GM18868 (cell line): ENCODE measurements around the gene TSPAN5.
A peak's percentile ranks its signal among the peaks of the same experiment; 100 is the strongest.
"Not testable (repeated sequence)": the region's sequence is repeated elsewhere in the genome, so short reads cannot be mapped to it uniquely, and the experiment has no call there.

ENCODE experiments used
- ATAC-seq: cut with Tn5 transposase; IDR thresholded peaks from one replicate; pipeline ENCODE4 v1.9.1; 2021; ENCODE audit warnings: mild to moderate bottlenecking, moderate library complexity; ENCODE audit not compliant: unreplicated experiment

Gene TSPAN5

GRCh38 chr4:98504091-98504490, 154.3 kb downstream of the TSPAN5 start:
- no peak for ATAC-seq

- no peak for ATAC-seq
Measured at GRCh38 chr4:98503676-98504075, 154.7 kb downstream of the TSPAN5 start.

- ATAC-seq, result no peak
Measured at GRCh38 chr4:98502624-98503023, 155.8 kb downstream of the TSPAN5 start.

- ATAC-seq, result no peak
Measured at GRCh38 chr4:98502031-98502430, 156.4 kb downstream of the TSPAN5 start.

GRCh38 chr4:98501383-98501782, 157.0 kb downstream of the TSPAN5 start:
- ATAC-seq, result no peak

GRCh38 chr4:98498774-98499173, 159.6 kb downstream of the TSPAN5 start:
- no peak for ATAC-seq

GRCh38 chr4:98496152-98496845, 162.1 kb downstream of the TSPAN5 start:
- ATAC-seq, result no peak

GRCh38 chr4:98493296-98493695, 165.1 kb downstream of the TSPAN5 start:
- ATAC-seq, result peak; percentile 55

- ATAC-seq, result no peak
Measured at GRCh38 chr4:98491899-98492559, 166.4 kb downstream of the TSPAN5 start.

- ATAC-seq, result no peak
Measured at GRCh38 chr4:98490251-98490650, 168.2 kb downstream of the TSPAN5 start.

- no peak for ATAC-seq
Measured at GRCh38 chr4:98485816-98486345, 172.5 kb downstream of the TSPAN5 start.

- ATAC-seq, result no peak
Measured at GRCh38 chr4:98484031-98484430, 174.4 kb downstream of the TSPAN5 start.

- peak; percentile 97 for ATAC-seq
Measured at GRCh38 chr4:98482847-98483806, 175.3 kb downstream of the TSPAN5 start.

GRCh38 chr4:98482503-98482846, 175.9 kb downstream of the TSPAN5 start:
- peak; percentile 28 for ATAC-seq

GRCh38 chr4:98481167-98481566, 177.2 kb downstream of the TSPAN5 start:
- no peak for ATAC-seq

GRCh38 chr4:98480535-98480934, 177.9 kb downstream of the TSPAN5 start:
- ATAC-seq, result no peak

- not testable (repeated sequence) for ATAC-seq
Measured at GRCh38 chr4:98479590-98479989, 178.8 kb downstream of the TSPAN5 start.

GRCh38 chr4:98476891-98477290, 181.5 kb downstream of the TSPAN5 start:
- ATAC-seq, result no peak

- no peak for ATAC-seq
Measured at GRCh38 chr4:98474408-98474844, 184.0 kb downstream of the TSPAN5 start.

GRCh38 chr4:98473046-98473445, 185.4 kb downstream of the TSPAN5 start:
- ATAC-seq, result no peak

- ATAC-seq, result no peak
Measured at GRCh38 chr4:98470831-98471230, 187.6 kb downstream of the TSPAN5 start.
